Neuronal stem cell (in vitro differentiated cells): ENCODE results near the gene SSBP3.

Source experiments
- DNase-seq: peaks from one replicate; pipeline ENCODE4 v3.0.0-alpha.2; 2013; ENCODE audit warnings: low spot score
- H2AFZ ChIP-seq: one replicate; pipeline ENCODE4 v1.6.1; 2013; ENCODE audit warnings: mild to moderate bottlenecking, low read length, inconsistent platforms
- H2AK5ac ChIP-seq: 2 replicates; pipeline ENCODE4 v1.6.1; 2013; ENCODE audit warnings: low read depth, mild to moderate bottlenecking, inconsistent platforms, low read length, moderate library complexity, mixed read lengths
- H2BK120ac ChIP-seq: 2 replicates; pipeline ENCODE4 v1.6.1; 2013; ENCODE audit warnings: low read depth, mild to moderate bottlenecking, inconsistent platforms, low read length, moderate library complexity, mixed read lengths
- H2BK12ac ChIP-seq: one replicate; pipeline ENCODE4 v1.6.1; 2013; ENCODE audit warnings: low read length, inconsistent platforms
- H2BK15ac ChIP-seq: 2 replicates; pipeline ENCODE4 v1.6.1; 2013; ENCODE audit warnings: mild to moderate bottlenecking, low read length, inconsistent platforms, mixed read lengths
- H2BK5ac ChIP-seq: one replicate; pipeline ENCODE4 v1.6.1; 2013; ENCODE audit warnings: inconsistent platforms, mild to moderate bottlenecking, low read length, moderate library complexity
- H3K14ac ChIP-seq: one replicate; pipeline ENCODE4 v1.6.1; 2013; ENCODE audit warnings: low read length, inconsistent platforms
- H3K18ac ChIP-seq: 2 replicates; pipeline ENCODE4 v1.6.1; 2013; ENCODE audit warnings: low read length, inconsistent platforms
- H3K23ac ChIP-seq: 2 replicates; pipeline ENCODE4 v1.6.1; 2013; ENCODE audit warnings: low read depth, mild to moderate bottlenecking, mixed read lengths, low read length, inconsistent platforms; ENCODE audit not compliant: poor library complexity
- H3K27ac ChIP-seq: replicated peaks from 3 replicates; pipeline ENCODE4 v1.5.1; 2013; ENCODE audit warnings: low read length, inconsistent platforms
- H3K27me3 ChIP-seq, 3 experiments: 2 replicates each; pipeline ENCODE4 v1.6.1; 2013; ENCODE audit warnings: low read length in 3 of 3, mild to moderate bottlenecking in 2 of 3, inconsistent platforms in 1 of 3, low read depth in 1 of 3, mixed read lengths in 1 of 3, moderate library complexity in 1 of 3; ENCODE audit not compliant: control insufficient read depth in 3 of 3, insufficient read depth in 3 of 3
- H3K36me3 ChIP-seq, 2 donors: replicated peaks in 1 of 2; 2 replicates each; pipeline ENCODE4 v1.6.1; 2013; ENCODE audit warnings: low read length in 2 of 2; ENCODE audit not compliant: control insufficient read depth in 2 of 2, insufficient read depth in 2 of 2
- H3K4ac ChIP-seq: 2 replicates; pipeline ENCODE4 v1.6.1; 2013; ENCODE audit warnings: inconsistent platforms, mild to moderate bottlenecking, low read length, moderate library complexity
- H3K4me1 ChIP-seq, 2 donors: 1 replicate in 1 of 2; 2 replicates in 1 of 2; pipeline ENCODE4 v1.6.1; 2013; ENCODE audit warnings: low read length in 2 of 2, low read depth in 1 of 2; ENCODE audit not compliant: control insufficient read depth in 2 of 2, insufficient read depth in 1 of 2
- H3K4me2 ChIP-seq: one replicate; pipeline ENCODE4 v1.6.1; 2013; ENCODE audit warnings: mild to moderate bottlenecking, low read length, inconsistent platforms; ENCODE audit not compliant: insufficient read depth, poor library complexity, severe bottlenecking
- H3K4me3 ChIP-seq, 2 donors: 2 replicates each; pipeline ENCODE4 v1.5.1; 2013; ENCODE audit warnings: low read length in 2 of 2, mild to moderate bottlenecking in 2 of 2, inconsistent platforms in 1 of 2, moderate library complexity in 1 of 2
- H3K79me1 ChIP-seq: one replicate; pipeline ENCODE4 v1.6.1; 2013; ENCODE audit warnings: low read depth, mild to moderate bottlenecking, inconsistent platforms, low read length, moderate library complexity
- H3K9ac ChIP-seq: one replicate; pipeline ENCODE4 v1.6.1; 2013; ENCODE audit warnings: mild to moderate bottlenecking, low read depth, low read length, inconsistent platforms; ENCODE audit not compliant: poor library complexity
- H3K9me3 ChIP-seq, 2 donors: replicated peaks in 1 of 2; 2 replicates each; pipeline versions ENCODE3 to v1.6.1; 2013; ENCODE audit warnings: low read length in 2 of 2, mild to moderate bottlenecking in 2 of 2, inconsistent platforms in 1 of 2, low read depth in 1 of 2, mixed read lengths in 1 of 2, moderate library complexity in 1 of 2; ENCODE audit not compliant: control insufficient read depth in 2 of 2, insufficient read depth in 1 of 2
- H4K8ac ChIP-seq: one replicate; pipeline ENCODE4 v1.6.1; 2013; ENCODE audit warnings: low read depth, mild to moderate bottlenecking, inconsistent platforms, low read length, moderate library complexity
- H4K91ac ChIP-seq: one replicate; pipeline ENCODE4 v1.6.1; 2013; ENCODE audit warnings: low read length, low read depth, mild to moderate bottlenecking, inconsistent platforms; ENCODE audit not compliant: poor library complexity
- WGBS, 2 donors: extraction: QIAGEN DNeasy Blood & Tissue Kit; methylation state at CpG; one replicate each; pipeline ENCODE4 v1.1.7; 2013; ENCODE audit warnings: missing lambda C conversion rate in 2 of 2, mixed read lengths in 1 of 2; ENCODE audit not compliant: insufficient read length in 2 of 2, insufficient replicate concordance in 1 of 2; ENCODE audit errors: extremely low coverage in 2 of 2; 5-methylcytosine and 5-hydroxymethylcytosine counted together

SSBP3 gene

DNA sequence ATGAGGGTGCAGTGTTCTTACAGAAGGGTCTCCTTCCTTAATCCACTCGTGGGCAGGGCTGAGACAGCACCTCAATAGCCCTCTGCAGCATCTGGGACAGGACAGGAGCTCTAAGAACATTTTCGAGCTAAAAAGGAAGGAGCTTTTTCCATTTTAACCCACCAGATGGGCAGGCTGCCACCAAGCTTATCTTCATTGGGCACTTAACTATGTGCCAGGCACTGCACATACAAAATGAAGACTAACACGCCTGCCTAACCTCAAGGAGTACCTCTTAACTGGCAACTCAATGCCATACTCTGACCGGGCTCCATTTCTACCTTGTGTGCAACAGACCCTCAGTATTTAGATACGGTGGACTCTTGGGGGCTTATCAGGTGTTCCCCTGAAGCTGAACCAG, 48.2 kb downstream of the SSBP3 start:
- Histone ChIP-seq H4K8ac (no peak overlapping the region), H3K4ac (no peak overlapping the region), H3K4me3 (no peak overlapping the region), H2BK120ac (no peak overlapping the region), H3K9me3 (no peaks in the 10 kb centered on the region), H2BK12ac (no peak overlapping the region), H3K14ac (no peak overlapping the region), H4K91ac (no peak overlapping the region), H3K36me3 (peaks cover 2 to 53% of the 10 kb centered on the region in 2 donors), H3K23ac (no peak overlapping the region), H2AK5ac (no peak overlapping the region), H3K18ac (no peak overlapping the region), H2AFZ (no peak overlapping the region), H2BK15ac (no peak overlapping the region), H2BK5ac (no peak overlapping the region), H3K27me3 (no peaks in the 10 kb centered on the region), H3K9ac (no peak overlapping the region), H3K79me1 (peaks cover 8% of the 10 kb centered on the region), H3K4me1 (peaks cover 38 to 42% of the 10 kb centered on the region in 2 donors), H3K4me2 (no peak overlapping the region), H3K27ac (no peak overlapping the region)
- no peak for DNase-seq
- no CpG with 5 or more reads among the region's 5 CpGs for WGBS, 2 donors

DNA sequence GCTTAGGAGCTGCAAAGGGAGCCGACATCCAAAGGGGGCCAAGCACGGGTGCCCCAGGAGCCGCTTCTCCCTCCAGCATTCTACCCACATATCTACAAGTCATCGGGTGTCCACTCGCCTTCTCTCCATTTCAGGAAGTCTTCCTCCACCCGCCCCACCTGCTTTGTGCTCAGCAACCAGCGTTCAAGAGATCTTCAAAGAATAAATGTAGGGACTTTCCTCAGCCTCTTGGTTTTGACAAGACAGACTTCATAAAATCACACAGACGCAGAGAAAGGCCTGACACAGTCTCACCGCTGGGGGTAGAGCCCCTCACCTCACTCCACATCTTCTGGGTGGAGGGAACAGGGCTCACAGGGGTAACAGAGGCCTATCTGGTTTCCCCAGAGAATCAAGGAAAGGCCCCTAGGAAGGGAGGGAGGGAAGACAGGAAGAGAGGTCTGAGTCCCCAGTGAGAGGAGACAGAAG, 49.5 kb downstream of the SSBP3 start:
- peak overlapping the region; percentile 32 for H2BK5ac ChIP-seq
- no peak overlapping the region for H3K4me3 ChIP-seq
- H3K27ac ChIP-seq: no peak overlapping the region
- H3K18ac ChIP-seq: peak overlapping the region; percentile 23
- no peak overlapping the region for H4K91ac ChIP-seq
- H2BK12ac ChIP-seq: no peak overlapping the region
- H2BK15ac ChIP-seq: peak overlapping the region; percentile 28
- peaks cover 8% of the 10 kb centered on the region for H3K79me1 ChIP-seq
- H3K36me3 ChIP-seq: peaks cover 2 to 58% of the 10 kb centered on the region in 2 donors
- H3K4me1 ChIP-seq: peaks cover 38 to 42% of the 10 kb centered on the region in 2 donors
- H2AK5ac ChIP-seq: peak overlapping the region; percentile 11
- H3K27me3 ChIP-seq: no peaks in the 10 kb centered on the region
- H4K8ac ChIP-seq: no peak overlapping the region
- no peak overlapping the region for H2BK120ac ChIP-seq
- H3K9me3 ChIP-seq: no peaks in the 10 kb centered on the region
- H3K14ac ChIP-seq: no peak overlapping the region
- H3K4ac ChIP-seq: no peak overlapping the region
- no peak overlapping the region for H3K23ac ChIP-seq
- WGBS, 2 donors: no CpG with 5 or more reads among the region's 9 CpGs
- H2AFZ ChIP-seq: no peak overlapping the region
- no peak overlapping the region for H3K9ac ChIP-seq
- DNase-seq: no peak
- no peak overlapping the region for H3K4me2 ChIP-seq

DNA sequence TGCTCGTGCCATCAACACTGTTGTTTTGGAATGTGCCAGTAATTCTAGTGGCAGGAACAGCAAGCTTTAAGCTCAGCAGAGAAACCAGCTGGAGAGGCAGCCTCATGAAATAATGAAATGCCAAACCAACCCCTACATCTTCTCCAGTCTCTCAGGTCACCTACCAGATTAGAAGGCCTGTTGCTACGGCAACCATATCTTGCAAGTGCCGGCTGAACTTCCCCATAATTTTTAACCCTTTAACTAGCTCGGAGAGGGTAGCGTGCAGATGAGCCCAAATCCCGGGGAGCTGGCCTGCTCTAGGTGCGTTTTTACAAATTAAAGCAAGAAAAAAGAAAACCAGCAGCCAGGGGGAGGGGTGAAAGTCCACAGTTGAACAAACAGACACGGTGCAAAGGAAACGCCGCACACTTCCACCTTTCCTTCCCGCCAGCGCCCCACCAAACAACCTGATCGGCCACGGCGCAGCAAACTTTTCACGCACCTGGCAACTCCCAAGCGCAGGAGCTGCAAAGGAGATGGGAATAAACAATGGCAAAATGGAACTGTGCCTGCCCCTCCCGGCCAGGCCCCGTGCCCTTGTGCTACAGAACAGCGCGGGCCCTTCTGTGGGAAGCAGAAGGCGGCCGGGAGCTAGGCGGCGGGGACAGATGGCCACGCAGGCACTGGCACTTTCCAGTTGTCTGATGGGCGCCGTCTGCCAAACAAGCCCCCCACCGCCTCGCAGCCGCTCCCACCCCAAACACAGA, 50.1 kb downstream of the SSBP3 start:
- no peaks in the 10 kb centered on the region for H3K27me3 ChIP-seq
- H3K4me1 ChIP-seq: peaks cover 38 to 39% of the 10 kb centered on the region in 2 donors
- no peak overlapping the region for H3K4ac ChIP-seq
- no CpG with 5 or more reads among the region's 31 CpGs for WGBS, 2 donors
- H2BK15ac ChIP-seq: peak overlapping the region; percentile 28
- H2AFZ ChIP-seq: no peak overlapping the region
- peak overlapping the region; percentile 16 for H3K9ac ChIP-seq
- H3K9me3 ChIP-seq: no peaks in the 10 kb centered on the region
- no peak overlapping the region for H3K14ac ChIP-seq
- no peak overlapping the region for H3K27ac ChIP-seq
- no peak for DNase-seq
- no peak overlapping the region for H3K4me2 ChIP-seq
- H3K79me1 ChIP-seq: peaks cover 8% of the 10 kb centered on the region
- peak overlapping the region; percentile 25 for H3K23ac ChIP-seq
- peaks cover 2 to 58% of the 10 kb centered on the region in 2 donors for H3K36me3 ChIP-seq
- H2AK5ac ChIP-seq: peak overlapping the region; percentile 11
- H4K91ac ChIP-seq: no peak overlapping the region
- H2BK5ac ChIP-seq: peak overlapping the region; percentile 32
- H2BK12ac ChIP-seq: no peak overlapping the region
- no peak overlapping the region for H3K4me3 ChIP-seq
- H4K8ac ChIP-seq: no peak overlapping the region
- H2BK120ac ChIP-seq: no peak overlapping the region
- peak overlapping the region; percentile 53 for H3K18ac ChIP-seq

DNA sequence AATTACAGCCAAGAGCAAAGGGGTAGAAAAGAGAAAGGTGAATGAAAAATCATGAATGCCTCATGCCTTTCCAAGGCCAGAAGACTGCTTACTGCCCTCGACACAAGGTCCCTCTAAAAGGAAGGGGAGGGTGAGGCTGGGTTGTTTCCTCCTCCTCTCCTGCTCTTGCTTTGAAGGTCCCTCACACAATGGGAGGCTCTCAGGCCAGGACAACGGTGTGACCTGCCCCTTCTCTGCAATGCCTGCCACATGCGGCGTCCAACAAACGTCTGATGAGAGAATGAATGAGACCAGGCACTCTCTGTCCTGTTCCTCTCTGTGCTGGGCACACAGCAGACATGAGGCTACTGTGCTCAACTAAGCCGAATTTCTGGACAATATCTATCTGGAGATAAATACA, 51.3 kb downstream of the SSBP3 start:
- Histone ChIP-seq H2BK12ac (no peak overlapping the region), H4K8ac (no peak overlapping the region), H3K18ac (no peak overlapping the region), H3K36me3 (peaks cover 2 to 55% of the 10 kb centered on the region in 2 donors), H3K27ac (no peak overlapping the region), H2AFZ (no peak overlapping the region), H3K23ac (no peak overlapping the region), H2BK5ac (no peak overlapping the region), H4K91ac (no peak overlapping the region), H2AK5ac (no peak overlapping the region), H3K4me1 (peaks cover 38 to 39% of the 10 kb centered on the region in 2 donors), H3K9me3 (no peaks in the 10 kb centered on the region), H3K4me3 (no peak overlapping the region), H3K27me3 (no peaks in the 10 kb centered on the region), H3K4ac (no peak overlapping the region), H3K4me2 (no peak overlapping the region), H3K14ac (no peak overlapping the region), H2BK120ac (no peak overlapping the region), H2BK15ac (no peak overlapping the region), H3K79me1 (peaks cover 8% of the 10 kb centered on the region), H3K9ac (no peak overlapping the region)
- WGBS, 2 donors: no CpG with 5 or more reads among the region's 6 CpGs
- DNase-seq: no peak
